Measurements from ENCODE around the gene OLR1. TPM values are rescaled to one million over a fixed set of nuclear protein-coding genes. Genes with fewer than 3 reads are reported as not detected.

Gene OLR1
- total RNA-seq, 2 experiments from 2014 or later = not detected

- Histone ChIP-seq H3K36me3 (ENCODE audit: insufficient read depth, low read length) (peaks cover 39% of the 10 kb centered on the region), H3K4me2 (ENCODE audit: low read length) (peak overlapping the region; percentile 78), H3K9me2 (ENCODE audit: insufficient read depth, low read length) (no peaks in the 10 kb centered on the region), H3K4me3 (ENCODE audit: low read depth, low read length, poor library complexity, severe bottlenecking) (peak overlapping the region; percentile 98), H3K4me1 (ENCODE audit: insufficient read depth, low read length, poor library complexity, severe bottlenecking) (peaks cover 17% of the 10 kb centered on the region), H4K20me1 (ENCODE audit: insufficient read depth, low read length) (no peaks in the 10 kb centered on the region), H2AFZ (ENCODE audit: low read length) (peak overlapping the region; percentile 68), H3K27ac (ENCODE audit: low read depth, low read length, poor library complexity, severe bottlenecking) (peak overlapping the region; percentile 86), H3K9me3 (ENCODE audit: low read length) (no peaks in the 10 kb centered on the region), H3K79me2 (ENCODE audit: insufficient read depth, low read depth, low read length) (peaks cover 50% of the 10 kb centered on the region)
- ChIA-PET POLR2A (interaction anchor here (0.7 to 5.9 kb wide), 15 partner anchors 8 to 188 kb away, joined by 3 to 59 read pairs (median 4); partner anchors contain the start of gene OLR1), CTCF (ENCODE audit: unreplicated experiment) (interaction anchor here (0.6 to 1.3 kb wide), 3 partner anchors 9 to 60 kb away, joined by 3 read pairs; no protein-coding TSS in a partner anchor)
- TF ChIP-seq EZH2phosphoT487 (IDR thresholded peaks at IDR 0.05; ENCODE audit: borderline replicate concordance, low read depth, low read length) (no peak), CTCF (conservative IDR thresholded peaks at IDR 0.05; ENCODE audit: low read length) (no peak)
- BruUV-seq (replicated peaks) = no TSS peak
- intact Hi-C loops (cut with micrococcal nuclease; ENCODE audit: unreplicated experiment) = loop anchor here (1.0 to 5.0 kb wide), 3 partner anchors 14 to 1809 kb away; no protein-coding TSS in a partner anchor
- peak; percentile 74 for DNase-seq (ENCODE audit: low spot score)
These were observed 41.5 kb upstream of the OLR1 start for GRCh38 chr12:10213168-10214135.

- Histone ChIP-seq H3K36me3 (ENCODE audit: insufficient read depth, low read length) (peaks cover 32% of the 10 kb centered on the region), H3K4me3 (ENCODE audit: low read depth, low read length, poor library complexity, severe bottlenecking) (peak within 1 kb of the TSS; percentile 98), H2AFZ (ENCODE audit: low read length) (peak within 1 kb of the TSS; percentile 68), H3K27ac (ENCODE audit: low read depth, low read length, poor library complexity, severe bottlenecking) (peak within 1 kb of the TSS; percentile 86), H3K4me2 (ENCODE audit: low read length) (peak within 1 kb of the TSS; percentile 78), H3K4me1 (ENCODE audit: insufficient read depth, low read length, poor library complexity, severe bottlenecking) (peaks cover 21% of the 10 kb centered on the region), H3K9me3 (ENCODE audit: low read length) (no peaks in the 10 kb centered on the region), H4K20me1 (ENCODE audit: insufficient read depth, low read length) (no peaks in the 10 kb centered on the region), H3K79me2 (ENCODE audit: insufficient read depth, low read depth, low read length) (peaks cover 50% of the 10 kb centered on the region), H3K9me2 (ENCODE audit: insufficient read depth, low read length) (no peaks in the 10 kb centered on the region)
- DNase-seq (ENCODE audit: low spot score) = peak; percentile 79
- intact Hi-C loops (cut with micrococcal nuclease; ENCODE audit: unreplicated experiment) = loop anchor here (2.0 to 5.0 kb wide), 2 partner anchors 564 to 1810 kb away; no protein-coding TSS in a partner anchor
- no TSS peak for BruUV-seq (replicated peaks)
- ChIA-PET POLR2A (interaction anchor here (0.5 to 5.9 kb wide), 12 partner anchors 7 to 181 kb away, joined by 3 to 59 read pairs (median 4); partner anchors contain the start of gene OLR1), CTCF (ENCODE audit: unreplicated experiment) (no interaction called here)
- TF ChIP-seq CTCF (conservative IDR thresholded peaks at IDR 0.05; ENCODE audit: low read length) (no peak), EZH2phosphoT487 (IDR thresholded peaks at IDR 0.05; ENCODE audit: borderline replicate concordance, low read depth, low read length) (no peak)
These were observed 40.8 kb upstream of the OLR1 start, which contains the start of gene GABARAPL1 for GRCh38 chr12:10212739-10213131. TSS of gene GABARAPL1 (plus strand) at chr12:10212877. CDS start at chr12:10213130, 253 bp downstream.
